Prostate gland (tissue), 2 donors: Measurements from ENCODE around the gene NASP. TPM values are rescaled to one million over a fixed set of nuclear protein-coding genes. Genes with fewer than 3 reads are reported as not detected.

Experiments used
- DNase-seq: peaks from one replicate; pipeline ENCODE4 v3.0.0-alpha.2; 2019; ENCODE audit warnings: low spot score
- H3K27ac ChIP-seq, 2 donors: fragments of 200-600 bp; sonication (generic); 2 replicates each; pipeline ENCODE4 v1.5.1; 2017 to 2019
- H3K27me3 ChIP-seq: fragments of 200-600 bp; sonication (generic); replicated peaks from 2 replicates; pipeline ENCODE4 v1.5.1; 2019; ENCODE audit not compliant: insufficient read depth
- H3K36me3 ChIP-seq, 2 donors: fragments of 200-600 bp; sonication (generic); 1 replicate in 1 of 2; 2 replicates in 1 of 2; pipeline versions ENCODE4 v1.5.1 to v1.8.1; 2017 to 2019
- H3K4me1 ChIP-seq: fragments of 200-600 bp; sonication (generic); replicated peaks from 2 replicates; pipeline ENCODE4 v1.5.1; 2019
- H3K4me3 ChIP-seq, 2 donors: fragments of 200-600 bp; sonication (generic); 2 replicates each; pipeline ENCODE4 v1.5.1; 2017 to 2019
- H3K9me3 ChIP-seq: fragments of 200-600 bp; sonication (generic); 2 replicates; pipeline ENCODE4 v1.5.1; 2017
- POLR2A ChIP-seq: fragments of 450-650 bp; IDR thresholded peaks from one replicate; pipeline ENCODE4 v1.6.1; 2016; ENCODE audit warnings: antibody characterized with exemption, mild to moderate bottlenecking
- POLR2AphosphoS5 ChIP-seq: sonication (generic); formaldehyde crosslinking; IDR thresholded peaks from one replicate; pipeline ENCODE4 v1.6.1; 2017; ENCODE audit warnings: antibody characterized with exemption
- WGBS: methylation state at CpG from one replicate; pipeline ENCODE4 v1.1.5; 2018; 5-methylcytosine and 5-hydroxymethylcytosine counted together
- intact Hi-C: fragments of 100-400 bp; cut with DNase I; formaldehyde crosslinking; loops from one replicate; pipeline ENCODE4 v1.14.2; 2022
- total RNA-seq, 2 donors: library from RNA; depleted of rRNA; stranded (reverse); fragments of >200 nt; gene quantifications; one replicate each; pipeline ENCODE4 v1.1.0, GENCODE V29; 2016
- TF ChIP-seq, protein P1 (sequence below), 4 experiments: fragments of 200-600 bp in 2 of 4; fragments of 450-650 bp in 2 of 4; sonication (generic) in 2 of 4; IDR thresholded peaks; 1 replicate in 3 of 4; 2 replicates in 1 of 4; pipeline ENCODE4 v1.5.1; 2016 to 2019; ENCODE audit warnings: antibody characterized with exemption in 4 of 4, mild to moderate bottlenecking in 2 of 4, moderate library complexity in 2 of 4

The NASP gene
- total RNA-seq, 2 donors from 2014 or later = 66.5 to 115 TPM

DNA sequence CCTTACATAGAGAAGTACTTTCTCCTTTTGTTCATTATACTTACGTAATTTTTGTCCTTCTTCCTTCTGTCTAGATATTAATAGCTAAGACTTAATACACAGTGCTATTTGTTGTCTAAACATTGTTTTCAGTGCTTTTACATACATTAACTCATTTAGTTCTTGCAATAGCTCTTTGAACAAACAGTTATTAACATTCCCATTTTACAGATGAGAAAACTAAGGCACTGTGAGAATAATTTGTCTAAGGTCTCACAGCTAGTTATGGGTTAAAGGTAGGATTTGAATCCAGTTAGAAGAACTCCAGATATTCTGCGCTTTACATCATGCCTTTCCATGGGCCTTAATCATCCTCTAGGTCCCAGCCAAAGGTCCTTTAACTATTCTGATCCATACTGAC lies 20.4 kb downstream of the NASP start:
- no peak for DNase-seq
- TF ChIP-seq POLR2AphosphoS5 = no peak
- no peak for TF ChIP-seq POLR2A
- TF ChIP-seq, protein P1, sequence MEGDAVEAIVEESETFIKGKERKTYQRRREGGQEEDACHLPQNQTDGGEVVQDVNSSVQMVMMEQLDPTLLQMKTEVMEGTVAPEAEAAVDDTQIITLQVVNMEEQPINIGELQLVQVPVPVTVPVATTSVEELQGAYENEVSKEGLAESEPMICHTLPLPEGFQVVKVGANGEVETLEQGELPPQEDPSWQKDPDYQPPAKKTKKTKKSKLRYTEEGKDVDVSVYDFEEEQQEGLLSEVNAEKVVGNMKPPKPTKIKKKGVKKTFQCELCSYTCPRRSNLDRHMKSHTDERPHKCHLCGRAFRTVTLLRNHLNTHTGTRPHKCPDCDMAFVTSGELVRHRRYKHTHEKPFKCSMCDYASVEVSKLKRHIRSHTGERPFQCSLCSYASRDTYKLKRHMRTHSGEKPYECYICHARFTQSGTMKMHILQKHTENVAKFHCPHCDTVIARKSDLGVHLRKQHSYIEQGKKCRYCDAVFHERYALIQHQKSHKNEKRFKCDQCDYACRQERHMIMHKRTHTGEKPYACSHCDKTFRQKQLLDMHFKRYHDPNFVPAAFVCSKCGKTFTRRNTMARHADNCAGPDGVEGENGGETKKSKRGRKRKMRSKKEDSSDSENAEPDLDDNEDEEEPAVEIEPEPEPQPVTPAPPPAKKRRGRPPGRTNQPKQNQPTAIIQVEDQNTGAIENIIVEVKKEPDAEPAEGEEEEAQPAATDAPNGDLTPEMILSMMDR (IDR thresholded peaks at IDR 0.05) = no peak
- Histone ChIP-seq H3K4me1 (no peaks in the 10 kb centered on the region), H3K36me3 (no peaks in the 10 kb centered on the region), H3K9me3 (no peaks in the 10 kb centered on the region), H3K4me3 (no peak overlapping the region), H3K27me3 (no peaks in the 10 kb centered on the region), H3K27ac (no peak overlapping the region)
- 96% methylated on average over 2 of the region's 2 CpGs for WGBS
- intact Hi-C loops = no loop called here

- Histone ChIP-seq H3K27ac (no peak overlapping the region), H3K4me3 (no peak overlapping the region), H3K27me3 (no peaks in the 10 kb centered on the region), H3K4me1 (no peaks in the 10 kb centered on the region), H3K36me3 (no peaks in the 10 kb centered on the region), H3K9me3 (no peaks in the 10 kb centered on the region)
- TF ChIP-seq POLR2AphosphoS5 = no peak
- no peak for TF ChIP-seq POLR2A
- TF ChIP-seq, protein P1 (IDR thresholded peaks at IDR 0.05) = no peak
- 71% methylated on average over 6 of the region's 6 CpGs for WGBS
- intact Hi-C loops = no loop called here
- DNase-seq = no peak
Observed at GRCh38 chr1:45607404-45608074, 23.7 kb downstream of the NASP start.

DNA sequence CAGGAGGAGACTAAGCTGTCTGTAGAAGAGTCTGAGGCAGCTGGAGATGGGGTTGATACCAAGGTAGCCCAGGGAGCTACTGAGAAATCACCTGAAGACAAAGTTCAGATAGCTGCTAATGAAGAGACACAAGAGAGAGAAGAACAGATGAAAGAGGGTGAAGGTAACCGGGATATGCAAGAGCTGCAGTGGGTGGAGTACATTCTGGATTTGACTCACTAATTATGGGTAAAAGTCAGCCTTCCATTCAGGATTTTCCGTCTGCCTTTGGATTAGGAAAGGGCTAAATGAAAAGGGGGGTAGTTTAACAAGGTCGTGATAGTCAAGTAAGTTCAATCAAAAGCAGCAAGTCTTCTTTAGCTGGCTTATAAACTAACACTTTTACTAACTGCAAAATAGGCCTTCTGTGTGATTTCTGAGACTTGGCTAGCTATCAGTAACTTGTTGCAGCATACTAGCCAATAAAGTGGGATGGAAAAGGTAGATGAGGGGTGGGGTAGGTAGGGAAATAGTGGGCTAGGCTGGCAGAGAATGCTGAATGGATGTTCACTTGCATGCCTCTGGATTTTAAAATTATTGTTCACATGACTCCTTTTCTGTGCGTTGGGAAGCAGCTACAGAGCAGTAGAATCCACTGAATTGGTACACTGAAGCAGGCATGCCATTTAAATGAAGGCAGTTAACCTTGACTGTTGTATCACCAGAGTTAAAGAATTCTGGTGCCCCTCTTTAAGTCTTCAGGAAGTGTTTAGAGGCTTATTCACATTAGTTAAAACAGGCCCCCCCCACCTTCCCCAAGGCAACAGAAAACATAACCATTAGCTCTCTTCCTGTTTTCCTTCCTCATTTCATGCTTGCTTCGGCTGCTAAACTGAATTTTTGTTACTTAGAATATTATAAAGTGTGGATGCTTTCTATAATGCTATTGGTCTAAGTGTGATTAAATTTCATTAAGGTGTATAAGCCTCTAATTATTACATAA lies 24.6 kb downstream of the NASP start:
- H3K27me3 ChIP-seq = no peaks in the 10 kb centered on the region
- intact Hi-C loops = no loop called here
- no peak overlapping the region for H3K27ac ChIP-seq
- 86% methylated on average over 5 of the region's 5 CpGs for WGBS
- no peaks in the 10 kb centered on the region for H3K9me3 ChIP-seq
- no peak for DNase-seq
- no peak overlapping the region for H3K4me3 ChIP-seq
- TF ChIP-seq, protein P1 (IDR thresholded peaks at IDR 0.05) = no peak
- TF ChIP-seq POLR2A = no peak
- TF ChIP-seq POLR2AphosphoS5 = no peak
- H3K36me3 ChIP-seq = no peaks in the 10 kb centered on the region
- no peaks in the 10 kb centered on the region for H3K4me1 ChIP-seq

- intact Hi-C loops = no loop called here
- Histone ChIP-seq H3K4me1 (no peaks in the 10 kb centered on the region), H3K4me3 (no peak overlapping the region), H3K36me3 (peaks cover 0 to 9% of the 10 kb centered on the region in 2 donors), H3K27me3 (no peaks in the 10 kb centered on the region), H3K27ac (no peak overlapping the region), H3K9me3 (no peaks in the 10 kb centered on the region)
- DNase-seq = no peak
- WGBS = 94% methylated on average over 10 of the region's 10 CpGs
- no peak for TF ChIP-seq POLR2A
Observed at GRCh38 chr1:45610589-45611226, 26.9 kb downstream of the NASP start.

GRCh38 chr1:45612941-45613579 lies 29.2 kb downstream of the NASP start:
- Histone ChIP-seq H3K9me3 (no peaks in the 10 kb centered on the region), H3K4me3 (no peak overlapping the region), H3K36me3 (peaks cover 7 to 27% of the 10 kb centered on the region in 2 donors), H3K4me1 (no peaks in the 10 kb centered on the region), H3K27me3 (no peaks in the 10 kb centered on the region), H3K27ac (no peak overlapping the region)
- intact Hi-C loops = no loop called here
- no peak for TF ChIP-seq POLR2A
- no peak for TF ChIP-seq POLR2AphosphoS5
- TF ChIP-seq, protein P1 (IDR thresholded peaks at IDR 0.05) = no peak
- DNase-seq = no peak
- WGBS = 52% methylated on average over 8 of the region's 8 CpGs
